GM21423 (cell line): ENCODE data around the gene SSUH2.
"Not testable (repeated sequence)": the region's sequence is repeated elsewhere in the genome, so short reads cannot be mapped to it uniquely, and the experiment has no call there.

Experiments
- ATAC-seq: cut with Tn5 transposase; IDR thresholded peaks from one replicate; pipeline ENCODE4 v1.9.1; 2021; ENCODE audit warnings: mild to moderate bottlenecking, moderate library complexity; ENCODE audit not compliant: unreplicated experiment

The SSUH2 gene

GRCh38 chr3:8584661-8585060 lies 59.9 kb downstream of the SSUH2 start:
- ATAC-seq: no peak

- no peak for ATAC-seq
Observed at GRCh38 chr3:8581806-8582445, 62.7 kb downstream of the SSUH2 start.

GRCh38 chr3:8581373-8581772 lies 63.2 kb downstream of the SSUH2 start:
- no peak for ATAC-seq

GRCh38 chr3:8580434-8580833 lies 64.2 kb downstream of the SSUH2 start:
- ATAC-seq: not testable (repeated sequence)

- ATAC-seq: no peak
Observed at GRCh38 chr3:8579943-8580342, 64.7 kb downstream of the SSUH2 start.

GRCh38 chr3:8579096-8579495 lies 65.5 kb downstream of the SSUH2 start:
- ATAC-seq: peak; percentile 96

GRCh38 chr3:8578282-8578681 lies 66.3 kb downstream of the SSUH2 start:
- no peak for ATAC-seq

- no peak for ATAC-seq
Observed at GRCh38 chr3:8576841-8577571, 67.6 kb downstream of the SSUH2 start.

- ATAC-seq: no peak
Observed at GRCh38 chr3:8576436-8576835, 68.2 kb downstream of the SSUH2 start.

- no peak for ATAC-seq
Observed at GRCh38 chr3:8575364-8576104, 69.1 kb downstream of the SSUH2 start.

GRCh38 chr3:8574670-8575322 lies 69.8 kb downstream of the SSUH2 start:
- no peak for ATAC-seq

GRCh38 chr3:8574040-8574669 lies 70.4 kb downstream of the SSUH2 start:
- ATAC-seq: no peak

- no peak for ATAC-seq
Observed at GRCh38 chr3:8573342-8573926, 71.2 kb downstream of the SSUH2 start.

GRCh38 chr3:8571256-8571655 lies 73.3 kb downstream of the SSUH2 start:
- ATAC-seq: no peak
